ENCODE measurements around the gene MGST2. TPM values are rescaled to one million over a fixed set of nuclear protein-coding genes. Genes with fewer than 3 reads are reported as not detected.

The MGST2 gene
- total RNA-seq, 2 experiments from 2014 or later: 22.9 to 25.0 TPM

GRCh38 chr4:139654516-139654915, 11.1 kb upstream of the MGST2 start:
- no peaks in the 10 kb centered on the region for H3K36me3 Mint-ChIP-seq (ENCODE audit: low read depth)
- CTCF ChIA-PET: interaction anchor here (1.2 to 7.1 kb wide), 2 partner anchors 10 to 51 kb away, joined by 3 to 35 read pairs; partner anchors contain the start of gene MGST2
- POLR2A ChIA-PET: no interaction called here

GRCh38 chr4:139655116-139655515, 10.5 kb upstream of the MGST2 start:
- no peak overlapping the region for H3K27ac Mint-ChIP-seq
- CTCF ChIA-PET: interaction anchor here (0.6 to 7.1 kb wide), 3 partner anchors 10 to 73 kb away, joined by 3 to 35 read pairs (median 3); partner anchors contain the start of gene MGST2
- H3K4me3 Mint-ChIP-seq: no peak overlapping the region

More at GRCh38 chr4:139654516-139654915, 11.1 kb upstream of the MGST2 start:
- Mint-ChIP-seq H3K27ac (no peak overlapping the region), H3K9me3 (no peaks in the 10 kb centered on the region), H3K4me1 (peaks cover 31% of the 10 kb centered on the region), H3K27me3 (no peaks in the 10 kb centered on the region), H3K4me3 (no peak overlapping the region)
- no peak for DNase-seq

GRCh38 chr4:139656614-139657486, 8.8 kb upstream of the MGST2 start:
- Mint-ChIP-seq H3K27ac (peak overlapping the region; percentile 89), H3K4me3 (peak overlapping the region; percentile 62), H3K9me3 (no peaks in the 10 kb centered on the region), H3K36me3 (ENCODE audit: low read depth) (no peaks in the 10 kb centered on the region), H3K27me3 (no peaks in the 10 kb centered on the region), H3K4me1 (peaks cover 36% of the 10 kb centered on the region)
- POLR2A ChIA-PET: interaction anchor here (0.5 to 0.6 kb wide), 3 partner anchors 42 to 244 kb away, joined by 3 to 4 read pairs (median 4); no protein-coding TSS in a partner anchor
- CTCF ChIA-PET: interaction anchor here (0.7 to 7.1 kb wide), 16 partner anchors 8 to 591 kb away, joined by 3 to 35 read pairs (median 4); partner anchors contain the start of gene MGST2
- DNase-seq: peak; percentile 67

More at GRCh38 chr4:139655116-139655515, 10.5 kb upstream of the MGST2 start:
- POLR2A ChIA-PET: no interaction called here
- DNase-seq: peak; percentile 31
- no peaks in the 10 kb centered on the region for H3K27me3 Mint-ChIP-seq
- no peaks in the 10 kb centered on the region for H3K36me3 Mint-ChIP-seq (ENCODE audit: low read depth)
- H3K9me3 Mint-ChIP-seq: no peaks in the 10 kb centered on the region
- H3K4me1 Mint-ChIP-seq: peaks cover 34% of the 10 kb centered on the region

- Mint-ChIP-seq H3K4me1 (peaks cover 36% of the 10 kb centered on the region), H3K4me3 (peak overlapping the region; percentile 62), H3K9me3 (no peaks in the 10 kb centered on the region), H3K36me3 (ENCODE audit: low read depth) (no peaks in the 10 kb centered on the region), H3K27ac (peak overlapping the region; percentile 89), H3K27me3 (no peaks in the 10 kb centered on the region)
- ChIA-PET CTCF (interaction anchor here (1.0 to 3.1 kb wide), 8 partner anchors 11 to 101 kb away, joined by 3 to 9 read pairs (median 5); no protein-coding TSS in a partner anchor), POLR2A (interaction anchor here (0.9 kb wide), 1 partner anchor 8 kb away, joined by 7 read pairs; the partner anchor contains the start of gene MGST2)
- DNase-seq: peak; percentile 19
Observed at GRCh38 chr4:139658185-139658584, 7.4 kb upstream of the MGST2 start.

GRCh38 chr4:139658586-139659382, 6.8 kb upstream of the MGST2 start:
- POLR2A ChIA-PET: no interaction called here
- Mint-ChIP-seq H3K4me1 (peaks cover 36% of the 10 kb centered on the region), H3K27ac (peak overlapping the region; percentile 89), H3K36me3 (ENCODE audit: low read depth) (no peaks in the 10 kb centered on the region), H3K4me3 (peak overlapping the region; percentile 62), H3K9me3 (no peaks in the 10 kb centered on the region), H3K27me3 (no peaks in the 10 kb centered on the region)
- no peak for DNase-seq
- CTCF ChIA-PET: interaction anchor here (1.2 to 3.1 kb wide), 3 partner anchors 12 to 53 kb away, joined by 5 to 9 read pairs (median 5); no protein-coding TSS in a partner anchor

GRCh38 chr4:139659735-139660424, 5.7 kb upstream of the MGST2 start:
- ChIA-PET CTCF (interaction anchor here (0.5 kb wide), 1 partner anchor 225 kb away, joined by 3 read pairs; no protein-coding TSS in a partner anchor), POLR2A (no interaction called here)
- Mint-ChIP-seq H3K36me3 (ENCODE audit: low read depth) (no peaks in the 10 kb centered on the region), H3K4me3 (no peak overlapping the region), H3K9me3 (no peaks in the 10 kb centered on the region), H3K27me3 (no peaks in the 10 kb centered on the region), H3K4me1 (peaks cover 36% of the 10 kb centered on the region), H3K27ac (no peak overlapping the region)
- DNase-seq: no peak

GRCh38 chr4:139660568-139661043, 5.0 kb upstream of the MGST2 start:
- ChIA-PET POLR2A (no interaction called here), CTCF (interaction anchor here (0.5 to 0.8 kb wide), 3 partner anchors 45 to 224 kb away, joined by 3 read pairs; no protein-coding TSS in a partner anchor)
- Mint-ChIP-seq H3K27ac (no peak overlapping the region), H3K36me3 (ENCODE audit: low read depth) (no peaks in the 10 kb centered on the region), H3K9me3 (no peaks in the 10 kb centered on the region), H3K4me1 (peaks cover 41% of the 10 kb centered on the region), H3K27me3 (no peaks in the 10 kb centered on the region), H3K4me3 (no peak overlapping the region)
- DNase-seq: no peak

GRCh38 chr4:139663561-139664138, 2.0 kb upstream of the MGST2 start:
- Mint-ChIP-seq H3K27me3 (no peaks in the 10 kb centered on the region), H3K9me3 (no peaks in the 10 kb centered on the region), H3K4me3 (no peak overlapping the region), H3K4me1 (peaks cover 44% of the 10 kb centered on the region), H3K27ac (no peak overlapping the region), H3K36me3 (ENCODE audit: low read depth) (peaks cover 9% of the 10 kb centered on the region)
- POLR2A ChIA-PET: no interaction called here
- CTCF ChIA-PET: interaction anchor here (1.5 to 4.6 kb wide), 3 partner anchors 9 to 60 kb away, joined by 4 to 35 read pairs (median 5); no protein-coding TSS in a partner anchor
- no peak for DNase-seq

GRCh38 chr4:139664442-139664841, 1.2 kb upstream of the MGST2 start:
- H3K27ac Mint-ChIP-seq: no peak overlapping the region
- H3K4me3 Mint-ChIP-seq: no peak overlapping the region
- DNase-seq: no peak
- peaks cover 12% of the 10 kb centered on the region for H3K36me3 Mint-ChIP-seq (ENCODE audit: low read depth)
- H3K9me3 Mint-ChIP-seq: no peaks in the 10 kb centered on the region
- H3K27me3 Mint-ChIP-seq: no peaks in the 10 kb centered on the region
- peaks cover 46% of the 10 kb centered on the region for H3K4me1 Mint-ChIP-seq
- ChIA-PET POLR2A (no interaction called here), CTCF (interaction anchor here (0.6 to 4.6 kb wide), 6 partner anchors 9 to 626 kb away, joined by 3 to 35 read pairs (median 4); no protein-coding TSS in a partner anchor)

GRCh38 chr4:139665079-139665689, 435 bp upstream of the MGST2 start:
- no peak for DNase-seq
- Mint-ChIP-seq H3K4me1 (peaks cover 48% of the 10 kb centered on the region), H3K27me3 (no peaks in the 10 kb centered on the region), H3K27ac (peak overlapping the region; percentile 95), H3K36me3 (ENCODE audit: low read depth) (peaks cover 17% of the 10 kb centered on the region), H3K4me3 (peak overlapping the region; percentile 85), H3K9me3 (no peaks in the 10 kb centered on the region)
- CTCF ChIA-PET: interaction anchor here (1.0 to 4.6 kb wide), 3 partner anchors 11 to 62 kb away, joined by 3 to 35 read pairs (median 5); no protein-coding TSS in a partner anchor
- POLR2A ChIA-PET: interaction anchor here (0.6 to 1.2 kb wide), 2 partner anchors 7 to 213 kb away, joined by 3 to 7 read pairs; no protein-coding TSS in a partner anchor

GRCh38 chr4:139666735-139667281, 1.2 kb downstream of the MGST2 start:
- H3K4me1 Mint-ChIP-seq: peaks cover 40% of the 10 kb centered on the region
- no peaks in the 10 kb centered on the region for H3K9me3 Mint-ChIP-seq
- H3K36me3 Mint-ChIP-seq (ENCODE audit: low read depth): peaks cover 17% of the 10 kb centered on the region
- DNase-seq: peak; percentile 40
- H3K4me3 Mint-ChIP-seq: peak overlapping the region; percentile 85
- H3K27me3 Mint-ChIP-seq: no peaks in the 10 kb centered on the region
- POLR2A ChIA-PET: interaction anchor here (1.2 kb wide), 1 partner anchor 9 kb away, joined by 7 read pairs; no protein-coding TSS in a partner anchor
- peak overlapping the region; percentile 95 for H3K27ac Mint-ChIP-seq
- CTCF ChIA-PET: interaction anchor here (4.6 kb wide), 1 partner anchor 12 kb away, joined by 35 read pairs; no protein-coding TSS in a partner anchor

Measured in activated CD4-positive, alpha-beta T cell treated with anti-CD3 and anti-CD28 coated beads, Interleukin-2, amount 10 ng/mL, durations not matched to agents 7 days and 5 days (primary cell).